ENCODE data around the gene SUCLG1. TPM values are rescaled to one million over a fixed set of nuclear protein-coding genes. Genes with fewer than 3 reads are reported as not detected.

The SUCLG1 gene
- total and polyA plus RNA-seq, 2 of the 8 experiments (the other 6 are each of a cell fraction or from before 2014, with no cell fraction given) = 19.9 to 40.0 TPM

DNA sequence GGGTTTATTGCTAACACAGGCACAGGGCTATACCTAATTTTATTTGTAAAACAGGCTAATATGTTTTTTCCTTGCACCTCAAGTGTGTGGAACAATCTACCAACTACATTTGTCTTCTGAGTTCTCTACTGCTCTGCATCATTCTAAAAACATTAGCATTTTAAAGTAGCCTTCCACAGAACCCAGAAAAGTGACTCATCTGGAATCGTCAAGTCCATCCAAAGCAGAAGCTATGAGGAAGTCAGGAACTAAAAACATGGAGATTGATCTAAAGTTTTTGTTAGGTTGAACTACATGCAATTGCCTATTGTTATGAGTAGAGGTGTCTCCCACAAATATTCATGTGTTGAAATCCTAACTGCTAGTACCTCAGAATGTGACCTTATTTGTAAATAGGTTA is 70.9 kb downstream of the SUCLG1 start:
- Histone ChIP-seq H4K5ac (ENCODE audit: insufficient read length, low read depth, low read length) (no peak overlapping the region), H3K4ac (replicated peaks; ENCODE audit: insufficient read length, low read depth, low read length) (no peak overlapping the region), H3K79me1 (ENCODE audit: low read depth, low read length) (no peaks in the 10 kb centered on the region), H3K4me3 (ENCODE audit: extremely low read depth in 1 of 4, insufficient read depth in 2 of 4, low read depth in 3 of 4, low read length in 4 of 4) (no peak overlapping the region), H3K9me3 (ENCODE audit: insufficient read depth in 2 of 2, low read depth in 1 of 2, low read length in 1 of 2) (no peaks in the 10 kb centered on the region; a peak in 1 of 4 replicates), H4K8ac (ENCODE audit: extremely low read depth, insufficient read depth, low read length) (no peak overlapping the region), H3K14ac (ENCODE audit: insufficient read length) (no peak overlapping the region), H4K91ac (replicated peaks; ENCODE audit: insufficient read length, low read length) (no peak overlapping the region), H2BK20ac (ENCODE audit: low read length) (no peak overlapping the region), H3K4me2 (ENCODE audit: insufficient read depth in 1 of 2, low read depth in 2 of 2, low read length in 2 of 2) (no peak overlapping the region), H3K36me3 (ENCODE audit: control insufficient read depth in 2 of 4, insufficient read depth in 4 of 4, low read length in 3 of 4) (no peaks in the 10 kb centered on the region), H2BK12ac (ENCODE audit: low read depth, low read length) (no peak overlapping the region), H3K23me2 (ENCODE audit: low read depth, low read length) (no peaks in the 10 kb centered on the region; the same call in 1 of the 2 replicates), H3K23ac (ENCODE audit: insufficient read length) (no peak overlapping the region), H3K18ac (ENCODE audit: extremely low read depth, low read length) (no peak overlapping the region), H3K27me3 (replicated peaks in 1 of 4; ENCODE audit: control insufficient read depth in 3 of 4, extremely low read depth in 1 of 4, insufficient read depth in 3 of 4, low read length in 3 of 4) (no peaks in the 10 kb centered on the region), H3K4me1 (replicated peaks in 1 of 4; ENCODE audit: control insufficient read depth in 3 of 4, insufficient read depth in 4 of 4, low read length in 3 of 4) (peaks cover 0 to 3% (median 0%) of the 10 kb centered on the region in 4 experiments; a peak in 1 of 7 replicates), H2BK120ac (replicated peaks; ENCODE audit: low read depth, low read length) (no peak overlapping the region), H3K56ac (replicated peaks; ENCODE audit: insufficient read length, low read depth, low read length) (no peak overlapping the region), H2BK15ac (ENCODE audit: low read length) (no peak overlapping the region), H2AFZ (ENCODE audit: low read length) (no peak overlapping the region), H2BK5ac (ENCODE audit: low read depth, low read length) (no peak overlapping the region), H4K20me1 (replicated peaks in 1 of 2; ENCODE audit: control insufficient read depth in 1 of 2, insufficient read depth in 2 of 2, low read length in 2 of 2) (no peaks in the 10 kb centered on the region), H3K79me2 (ENCODE audit: control insufficient read depth in 1 of 2, insufficient read depth in 2 of 2, low read length in 2 of 2) (no peaks in the 10 kb centered on the region), H3K9ac (replicated peaks in 1 of 4; ENCODE audit: extremely low read depth in 1 of 4, low read depth in 3 of 4, low read length in 3 of 4) (no peak overlapping the region), H3K27ac (ENCODE audit: low read depth, low read length) (no peak overlapping the region), H2AK5ac (ENCODE audit: low read depth, low read length) (no peak overlapping the region)
- DNase-seq (ENCODE audit: low read depth in 1 of 2, low spot score in 2 of 2) (no peak), FAIRE-seq (no peak)
- POLR2A ChIA-PET (ENCODE audit: partially characterized antibody) = no interaction called here
- WGBS, 2 experiments (ENCODE audit: extremely low coverage in 1 of 2, insufficient coverage in 1 of 2, insufficient read length in 1 of 2, insufficient replicate concordance in 2 of 2, low coverage in 1 of 2, low lambda C conversion rate in 2 of 2, missing lambda C conversion rate in 1 of 2) = 90% methylated on average over 1 of the region's 1 CpG; no CpG with 5 or more reads in 1 of the 2 experiments
- no peak for TF ChIP-seq ZNF274 (IDR thresholded peaks at IDR 0.05; ENCODE audit: borderline replicate concordance, extremely low read depth, low read length)
- CTCF ChIA-PET (ENCODE audit: partially characterized antibody) = interaction anchor here (1.2 kb wide), 1 partner anchor 73 kb away, joined by 3 read pairs; no protein-coding TSS in a partner anchor

All from H1 (cell line).